Measurements from ENCODE around the gene MAGEB6. TPM values are rescaled to one million over a fixed set of nuclear protein-coding genes. Genes with fewer than 3 reads are reported as not detected.
"Not testable (repeated sequence)": the region's sequence is repeated elsewhere in the genome, so short reads cannot be mapped to it uniquely, and the experiment has no call there.

Gene MAGEB6
- polyA plus RNA-seq (ENCODE audit: insufficient read length in 4 of 4): not detected

- DNase-seq (ENCODE audit: low read depth in 4 of 4, low spot score in 3 of 4): no peak
Measured at GRCh38 chrX:26192204-26192603, at the start of gene MAGEB6. TSS of gene MAGEB6 (plus strand) at chrX:26192440. CDS start at chrX:26193847, 1,407 bp downstream.

GRCh38 chrX:26146024-26146423 lies 46.2 kb upstream of the MAGEB6 start:
- no peak for DNase-seq (ENCODE audit: low read depth in 4 of 4, low spot score in 3 of 4)

- DNase-seq (ENCODE audit: low read depth in 4 of 4, low spot score in 3 of 4): no peak
Measured at GRCh38 chrX:26160301-26160700, 31.9 kb upstream of the MAGEB6 start, which contains the start of gene MAGEB6B. TSS of gene MAGEB6B (plus strand) at chrX:26160601. CDS start at chrX:26160601, 0 bp downstream.

- DNase-seq (ENCODE audit: low read depth in 4 of 4, low spot score in 3 of 4): no peak
Measured at GRCh38 chrX:26203561-26203960, 11.3 kb downstream of the MAGEB6 start.

DNA sequence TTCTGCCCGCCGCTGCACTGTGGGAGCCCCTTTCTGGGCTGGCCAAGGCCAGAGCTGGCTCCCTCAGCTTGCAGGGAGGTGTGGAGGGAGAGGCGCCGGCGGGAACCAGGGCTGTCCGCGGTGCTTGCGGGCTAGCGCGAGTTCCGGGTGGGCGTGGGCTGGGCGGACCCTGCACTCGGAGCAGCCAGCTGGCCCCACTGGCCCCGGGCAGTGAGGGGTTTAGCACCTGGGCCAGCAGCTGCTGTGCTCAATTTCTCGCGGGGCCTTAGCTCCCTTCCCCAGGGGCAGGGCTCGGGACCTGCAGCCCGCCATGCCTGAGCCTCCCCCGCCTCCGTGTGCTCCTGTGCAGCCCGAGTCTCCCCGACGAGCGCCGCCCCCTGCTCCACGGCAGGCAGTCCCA lies 12.5 kb downstream of the MAGEB6 start:
- not testable (repeated sequence) for DNase-seq (ENCODE audit: low read depth in 4 of 4, low spot score in 3 of 4)

DNA sequence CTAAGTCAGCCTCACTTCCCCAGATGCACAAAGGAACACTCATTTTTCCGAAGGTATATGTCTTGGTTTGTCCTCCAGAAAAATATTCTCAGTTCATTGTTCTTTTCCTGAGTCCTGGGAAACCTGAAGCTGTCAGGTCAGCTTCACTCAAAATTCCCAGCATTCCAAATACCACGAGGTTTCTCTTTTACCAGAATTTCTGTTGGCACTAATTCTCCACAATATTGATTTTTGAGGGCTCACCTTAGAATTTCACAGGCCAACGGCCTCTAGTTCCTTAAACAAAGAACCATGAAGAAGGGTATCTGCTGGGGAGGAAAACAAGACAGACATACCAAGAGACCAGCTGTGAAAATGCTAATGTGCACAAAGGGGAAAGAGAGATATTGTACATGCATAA lies 15.8 kb downstream of the MAGEB6 start:
- DNase-seq (ENCODE audit: low read depth in 4 of 4, low spot score in 3 of 4): no peak

GRCh38 chrX:26215869-26216268 lies 23.6 kb downstream of the MAGEB6 start, which contains the start of gene MAGEB5:
TSS of gene MAGEB5 (plus strand) at chrX:26216169. CDS start at chrX:26217302, 1,133 bp downstream.
- DNase-seq (ENCODE audit: low read depth in 4 of 4, low spot score in 3 of 4): no peak

- DNase-seq (ENCODE audit: low read depth in 4 of 4, low spot score in 3 of 4): no peak
Measured at GRCh38 chrX:26219351-26219750, 27.1 kb downstream of the MAGEB6 start.

DNA sequence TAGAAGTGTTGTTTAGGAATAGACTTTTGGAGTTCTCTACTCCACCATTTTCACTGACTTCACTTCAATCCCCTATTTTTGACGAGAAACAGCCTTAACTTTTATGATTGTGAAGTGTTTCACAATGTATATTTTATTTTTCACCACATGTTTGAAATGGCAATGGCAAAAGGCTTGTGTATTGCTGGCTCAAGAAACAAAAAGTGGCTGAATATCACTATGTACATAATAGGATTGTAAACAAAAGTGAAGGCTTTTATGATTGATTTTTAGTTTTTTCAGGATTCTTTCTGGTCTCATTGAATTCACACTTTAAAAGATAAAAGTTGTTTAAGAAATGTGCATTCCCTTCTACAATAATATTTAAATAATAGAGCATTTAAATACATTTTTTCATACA lies 41.9 kb downstream of the MAGEB6 start:
- DNase-seq (ENCODE audit: low read depth in 4 of 4, low spot score in 3 of 4): no peak

Other genes with a start within 250 kb of the MAGEB6 start
- gene MAGEB18, start 54.1 kb upstream of the MAGEB6 start, polyA plus RNA-seq (ENCODE audit: insufficient read length in 4 of 4): not detected
- gene MAGEB6B, start 31.8 kb upstream of the MAGEB6 start, polyA plus RNA-seq (ENCODE audit: insufficient read length in 4 of 4): not detected
- gene MAGEB5, start 23.7 kb downstream of the MAGEB6 start, polyA plus RNA-seq (ENCODE audit: insufficient read length in 4 of 4): not detected